SW 1271 (cell line): Measurements from ENCODE around the gene PGP.
"Not testable (repeated sequence)": the region's sequence is repeated elsewhere in the genome, so short reads cannot be mapped to it uniquely, and the experiment has no call there.

Experiments
- DNase-seq, 2 experiments: peaks; one replicate each; lab custom pipeline; 2025; lab: John Stamatoyannopoulos, UW

Gene PGP

DNA sequence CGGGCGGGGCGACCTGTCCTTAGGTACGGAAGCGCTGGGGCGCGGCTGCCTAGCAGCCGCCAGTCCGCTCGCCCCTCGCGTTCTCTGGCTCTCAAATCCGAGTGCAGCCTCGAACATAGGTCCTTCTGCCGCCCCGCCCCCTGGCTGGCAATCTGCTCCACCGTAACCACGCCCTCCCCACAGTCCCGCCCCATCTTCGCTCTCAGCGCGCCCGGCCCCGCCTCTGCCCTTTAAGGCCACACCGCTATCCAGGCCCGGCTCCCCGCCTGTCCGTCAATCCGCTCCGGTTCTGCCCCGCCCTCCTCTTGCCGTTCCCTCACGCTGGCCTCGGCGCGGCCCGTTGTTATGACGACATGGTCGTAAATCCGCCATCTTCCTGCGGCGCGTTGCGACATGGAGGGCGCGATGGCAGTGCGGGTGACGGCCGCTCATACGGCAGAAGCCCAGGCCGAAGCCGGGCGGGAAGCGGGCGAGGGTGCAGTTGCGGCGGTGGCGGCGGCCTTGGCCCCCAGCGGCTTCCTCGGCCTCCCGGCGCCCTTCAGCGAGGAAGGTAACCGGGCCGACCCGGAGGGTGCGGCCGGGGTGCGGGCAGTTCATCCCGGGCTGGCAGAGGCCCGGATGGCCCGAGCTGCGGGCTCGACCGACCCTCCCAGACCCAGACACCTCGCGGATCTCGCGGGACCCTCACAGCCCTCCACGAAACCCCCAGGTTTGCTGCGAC lies 8.7 kb upstream of the PGP start, which contains the start of gene E4F1:
E4F1 (plus strand) TSS at position 371 of the 721 bp plus-strand sequence; CDS start at position 394, 23 bp downstream.
- peak; percentile 93 to 94 for DNase-seq

DNA sequence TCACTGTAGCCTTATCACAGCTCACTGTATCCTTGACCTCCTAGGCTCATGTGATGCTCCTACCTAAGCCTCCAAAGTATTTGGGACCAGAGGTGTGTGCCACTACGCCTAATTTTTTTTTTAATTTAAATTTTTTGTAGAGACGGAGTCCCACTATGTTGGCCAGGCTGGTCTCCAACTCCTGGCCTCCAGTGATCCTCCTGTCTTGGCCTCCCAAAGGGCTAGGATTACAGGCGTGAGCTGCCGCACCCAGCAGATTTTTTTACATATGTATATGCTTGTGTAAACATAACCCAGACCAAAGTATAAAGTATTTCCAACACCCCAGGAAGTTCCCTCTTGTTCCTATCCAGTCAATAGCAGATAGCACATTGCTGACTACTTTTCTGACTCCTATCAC lies 1.7 kb upstream of the PGP start:
- no peak for DNase-seq

DNA sequence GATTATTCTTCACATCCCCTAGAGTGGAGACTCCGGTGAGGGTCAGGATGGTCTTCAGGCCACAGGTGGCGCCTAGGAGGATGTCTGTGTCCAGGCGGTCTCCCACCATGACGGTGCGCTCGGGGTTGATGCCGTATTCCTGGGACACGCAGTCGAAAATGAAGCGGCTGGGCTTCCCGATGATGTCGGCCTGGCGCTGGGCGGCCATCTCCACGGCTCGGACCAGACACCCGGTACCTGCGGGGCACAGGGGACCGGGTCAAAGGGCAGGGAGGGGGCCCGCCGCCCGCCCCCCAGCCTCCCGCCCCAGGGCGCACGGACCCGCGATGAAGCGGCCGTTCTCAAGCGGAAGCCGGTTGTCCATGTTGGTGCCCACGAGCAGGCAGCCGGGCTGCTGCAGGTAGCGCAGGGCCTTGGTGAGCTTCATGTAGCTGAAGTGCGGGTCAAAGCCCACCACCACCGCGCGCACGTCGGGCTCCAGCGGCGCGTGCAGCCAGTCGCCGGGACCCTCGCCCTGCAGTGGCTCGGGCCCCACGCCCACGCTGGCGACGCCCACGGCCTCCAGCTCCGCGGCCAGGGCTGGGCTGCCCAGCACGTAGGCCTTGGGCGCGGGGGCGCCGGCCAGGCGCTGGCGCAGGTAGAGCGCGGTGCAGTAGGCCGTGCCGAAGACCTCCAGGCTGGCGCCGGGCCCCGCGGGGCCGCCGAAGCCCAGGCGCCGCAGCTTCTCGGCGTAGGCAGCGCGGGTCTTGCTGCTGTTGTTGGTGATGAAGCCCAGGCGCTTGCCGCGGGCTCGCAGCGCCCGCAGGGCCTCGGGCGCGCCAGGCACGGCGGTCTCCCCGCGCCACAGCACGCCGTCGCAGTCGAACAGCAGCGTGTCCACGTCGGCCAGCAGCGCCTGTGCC lies 572 bp downstream of the PGP start:
- DNase-seq, result no peak

DNA sequence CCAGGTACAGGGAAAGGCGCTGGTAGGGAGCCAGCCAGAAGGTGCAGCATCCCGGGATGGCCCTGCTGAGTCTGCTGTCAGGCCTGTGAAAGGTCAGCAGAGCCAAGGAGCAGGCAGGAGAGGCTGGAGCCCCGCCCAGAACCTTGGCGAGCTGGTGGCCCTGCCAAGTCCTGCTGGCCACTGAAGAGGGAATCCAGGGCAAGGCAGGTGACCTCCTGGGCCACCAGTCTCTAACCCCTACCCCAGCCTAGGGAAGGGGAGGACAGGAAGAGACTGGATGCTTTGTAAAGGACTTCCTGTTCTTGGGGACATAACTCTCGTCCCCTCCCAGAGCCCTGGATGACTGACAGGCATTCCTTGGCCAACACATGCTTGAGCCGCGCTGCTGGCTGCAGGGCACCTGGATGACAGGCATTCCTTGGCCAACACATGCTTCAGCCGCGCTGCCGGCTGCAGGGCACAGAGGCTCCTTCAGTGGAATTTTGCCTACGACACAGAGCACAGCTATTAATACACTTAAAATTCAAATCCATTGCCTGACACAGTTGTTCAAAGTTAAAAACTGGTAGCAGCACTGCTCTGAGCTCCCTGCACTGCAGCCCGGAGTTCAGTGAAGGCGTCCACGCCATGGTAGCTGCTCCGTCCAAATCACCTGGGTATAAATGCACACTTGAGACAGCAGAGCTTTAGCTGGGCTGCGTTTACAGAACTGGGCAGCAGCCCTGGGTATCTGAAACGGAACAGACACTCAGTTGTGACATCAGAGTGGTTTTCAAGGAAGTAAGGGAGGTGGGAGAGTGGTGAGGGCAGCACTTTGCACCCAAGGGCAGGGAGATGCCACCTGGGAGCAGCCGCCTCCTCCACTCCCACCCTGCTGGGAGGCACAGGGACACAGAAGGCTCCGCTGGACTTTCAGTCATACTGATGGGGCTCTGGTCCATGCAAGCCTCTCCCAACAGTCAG lies 2.0 kb downstream of the PGP start:
- no peak for DNase-seq

DNA sequence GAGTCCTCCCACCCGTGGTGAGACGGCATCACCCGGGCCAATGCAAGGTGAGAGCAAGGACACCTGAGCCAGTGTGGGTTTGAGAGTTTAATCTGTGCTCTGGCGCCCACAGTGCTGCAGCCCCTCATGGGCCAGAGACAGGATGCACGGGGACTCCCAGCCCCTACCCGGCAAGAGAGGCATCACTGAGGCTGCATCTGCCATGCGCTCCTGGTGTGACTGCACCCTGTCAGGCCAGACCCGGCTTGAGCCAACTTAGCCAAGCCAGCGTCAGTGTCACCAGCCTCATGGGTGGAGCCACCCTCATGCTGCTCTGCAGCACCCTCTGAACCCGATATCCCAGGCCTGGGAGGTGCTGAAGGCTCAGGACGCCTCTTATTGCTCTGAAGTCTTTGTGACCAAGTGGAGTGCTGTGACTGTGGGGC lies 2.7 kb downstream of the PGP start:
- no peak for DNase-seq

DNA sequence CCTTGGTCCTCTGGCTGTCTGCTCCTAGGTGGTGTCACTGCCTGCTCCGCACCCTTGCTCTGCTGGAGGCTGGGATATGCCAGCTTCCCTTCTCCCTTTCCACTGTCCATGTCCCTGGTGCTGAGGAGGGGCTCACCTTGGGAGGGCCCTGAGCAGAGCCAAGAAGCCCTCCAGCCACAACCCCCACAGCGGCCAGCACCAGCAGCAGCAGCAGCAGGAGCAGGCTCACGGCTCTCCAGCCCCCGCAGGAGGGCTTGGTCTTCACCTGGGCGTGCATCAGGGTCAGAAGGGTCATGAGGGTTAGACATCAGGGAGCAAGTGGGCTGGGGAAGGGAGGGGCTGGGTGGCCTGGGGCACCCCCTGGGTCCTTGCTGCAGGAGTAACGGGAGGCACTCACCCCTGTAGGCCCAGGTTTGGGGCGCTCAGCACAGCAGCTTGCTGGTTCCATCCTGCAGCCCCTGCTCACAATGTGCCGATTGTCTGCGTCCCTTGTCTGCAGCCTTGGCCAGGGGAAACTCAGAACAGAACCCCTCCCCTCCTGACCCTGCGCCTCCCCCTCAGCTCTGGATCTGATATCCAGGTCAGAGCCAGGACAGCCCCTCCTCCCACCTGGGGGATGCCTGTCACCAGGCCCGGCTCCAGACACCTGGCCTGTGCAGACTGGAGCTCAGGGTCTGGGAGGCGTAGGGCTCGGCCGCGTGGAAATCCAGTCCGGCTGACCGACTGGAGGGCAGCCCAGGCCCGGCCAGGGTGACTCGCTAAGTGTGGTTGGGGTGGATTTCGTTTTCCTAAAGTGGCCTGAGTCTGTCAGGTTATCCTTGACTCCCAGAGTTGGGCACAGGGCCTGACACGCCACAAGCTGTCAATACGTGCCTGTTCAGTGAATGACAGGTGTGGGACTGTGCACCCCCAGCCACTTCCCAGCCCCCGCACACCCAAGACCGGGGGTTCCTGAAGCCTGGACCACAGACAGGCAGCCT lies 4.0 kb downstream of the PGP start, which contains the start of gene BRICD5:
BRICD5 (minus strand) TSS at position 478 of the 980 bp plus-strand sequence; CDS start at position 448, 30 bp downstream.
- DNase-seq, result no peak

DNA sequence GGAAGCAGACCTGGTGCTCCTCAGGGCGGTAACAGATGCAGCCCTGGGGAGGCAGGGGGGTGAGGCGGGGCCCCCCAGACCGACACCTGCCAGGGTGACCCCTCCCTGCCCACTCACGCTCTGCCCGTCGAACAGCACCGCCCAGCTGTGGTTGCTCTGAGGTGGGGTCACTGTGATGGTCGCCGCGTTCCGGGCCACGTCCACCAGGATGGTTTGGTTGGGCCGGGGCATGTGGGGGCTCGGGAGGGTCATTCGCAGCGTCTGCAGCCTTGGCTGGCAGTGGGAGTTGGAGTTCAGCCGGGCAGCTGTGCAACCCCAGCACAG lies 4.7 kb downstream of the PGP start:
- DNase-seq, result no peak

DNA sequence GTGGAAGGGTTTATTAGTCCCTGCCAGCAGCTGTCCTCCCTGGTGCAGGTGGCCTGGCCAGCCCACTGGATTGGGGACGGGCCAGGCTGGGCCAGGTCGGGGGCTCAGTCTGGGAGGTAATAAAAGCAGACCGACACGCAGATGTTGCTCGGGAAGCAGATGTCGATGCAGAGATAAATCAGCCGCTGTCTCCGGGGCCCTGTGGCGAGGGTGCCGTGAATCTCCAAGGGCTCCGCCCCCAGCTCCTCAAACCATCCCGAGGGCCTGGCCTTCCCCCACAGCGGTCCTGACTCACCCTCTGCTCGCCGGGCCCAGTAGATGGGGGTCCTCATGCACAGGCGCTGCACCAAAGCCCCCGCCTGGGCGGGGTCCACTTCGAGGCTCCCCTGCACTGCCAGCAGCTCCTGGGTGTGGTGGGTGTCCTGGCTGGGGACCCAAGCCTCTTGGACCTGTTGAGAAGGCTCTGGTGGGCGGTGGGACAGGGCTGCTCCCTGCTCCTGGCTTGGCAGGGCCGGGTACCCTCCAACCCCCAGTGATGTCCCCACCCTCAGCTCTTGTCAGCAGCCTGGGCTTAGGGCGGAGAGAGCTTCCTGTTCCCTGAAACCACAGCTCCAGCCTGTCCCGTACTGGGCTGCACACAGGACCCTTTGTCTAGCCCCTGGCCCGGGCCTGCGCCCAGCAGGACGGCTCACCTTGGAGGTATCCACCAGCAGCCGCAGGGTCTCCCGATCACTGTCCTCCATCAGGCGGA lies 5.2 kb downstream of the PGP start:
- DNase-seq, result no peak

DNA sequence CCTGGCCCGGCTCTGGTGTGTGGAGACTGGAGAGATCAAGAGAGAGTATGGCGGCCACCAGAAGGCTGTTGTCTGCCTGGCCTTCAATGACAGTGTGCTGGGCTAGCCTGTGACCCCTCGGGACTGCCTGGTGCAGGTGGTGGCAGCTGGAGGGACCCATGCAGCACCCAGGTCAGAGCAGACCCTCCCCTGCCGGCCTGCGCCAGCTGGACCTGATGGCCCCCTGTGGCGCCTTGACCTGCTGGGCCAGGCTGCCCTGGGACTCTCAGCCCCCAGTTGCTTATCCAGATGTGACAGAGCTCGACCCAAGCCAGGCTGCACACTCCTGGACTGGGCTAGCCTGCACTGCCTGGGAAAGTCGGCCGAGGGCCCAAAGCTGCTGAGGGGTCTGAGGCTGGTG lies 5.9 kb downstream of the PGP start:
- no peak for DNase-seq

DNA sequence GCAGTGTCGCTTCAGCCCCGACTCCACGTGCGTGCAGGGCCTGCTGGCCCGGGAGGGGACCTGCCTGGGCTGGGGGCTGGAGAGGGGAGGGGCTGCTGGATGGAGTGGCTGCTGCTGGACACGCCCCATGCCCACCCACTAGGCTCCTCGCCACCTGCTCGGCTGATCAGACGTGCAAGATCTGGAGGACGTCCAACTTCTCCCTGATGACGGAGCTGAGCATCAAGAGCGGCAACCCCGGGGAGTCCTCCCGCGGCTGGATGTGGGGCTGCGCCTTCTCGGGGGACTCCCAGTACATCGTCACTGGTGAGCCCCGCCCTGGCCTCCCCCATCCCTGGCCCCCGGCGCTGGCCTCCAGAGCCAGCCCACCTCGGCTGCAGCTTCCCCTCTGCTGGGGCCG lies 6.3 kb downstream of the PGP start:
- DNase-seq, result no peak

DNA sequence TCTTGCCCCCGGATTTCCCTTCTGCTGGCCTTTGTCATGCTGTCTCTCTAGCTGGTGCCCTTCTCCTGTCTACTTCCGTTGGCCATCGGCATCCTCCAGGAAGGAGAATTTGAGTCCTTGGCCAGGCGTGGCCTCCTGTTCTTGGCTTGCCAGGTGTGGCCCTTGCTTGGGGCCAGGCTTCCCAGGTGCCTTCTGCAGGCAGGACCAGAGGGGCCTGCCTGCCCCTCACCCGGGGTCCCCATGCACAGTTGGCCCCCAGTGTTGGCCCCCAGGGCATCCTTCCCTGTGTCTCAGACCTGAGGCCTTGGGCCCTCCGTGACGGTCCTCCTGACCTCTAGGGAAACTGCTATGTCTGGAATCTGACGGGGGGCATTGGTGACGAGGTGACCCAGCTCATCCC lies 6.8 kb downstream of the PGP start:
- DNase-seq, result no peak

DNA sequence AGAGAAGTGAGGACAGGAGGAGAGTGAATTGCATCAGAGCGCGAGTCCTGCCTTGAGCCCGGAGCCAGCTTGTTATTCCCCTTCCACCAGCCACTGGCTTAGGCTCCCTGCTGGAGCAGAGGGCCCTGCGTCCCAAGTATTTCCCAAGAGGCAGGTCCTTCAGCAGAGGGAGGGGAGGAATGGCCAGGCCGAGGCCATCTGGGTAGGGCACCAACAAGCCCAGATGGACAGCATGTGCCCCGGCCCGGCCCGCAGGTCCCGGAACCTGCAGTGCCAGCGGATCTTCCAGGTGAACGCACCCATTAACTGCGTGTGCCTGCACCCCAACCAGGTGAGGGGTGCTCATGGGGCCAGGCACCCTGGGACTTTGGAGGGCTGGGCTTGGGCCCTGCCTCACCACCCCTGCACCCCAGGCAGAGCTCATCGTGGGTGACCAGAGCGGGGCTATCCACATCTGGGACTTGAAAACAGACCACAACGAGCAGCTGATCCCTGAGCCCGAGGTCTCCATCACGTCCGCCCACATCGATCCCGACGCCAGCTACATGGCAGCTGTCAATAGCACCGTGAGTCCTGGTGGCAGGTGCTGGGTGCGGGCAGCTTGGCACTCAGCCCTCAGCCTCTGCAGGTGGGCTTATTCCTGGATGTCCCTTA lies 7.7 kb downstream of the PGP start:
- DNase-seq, result no peak

DNA sequence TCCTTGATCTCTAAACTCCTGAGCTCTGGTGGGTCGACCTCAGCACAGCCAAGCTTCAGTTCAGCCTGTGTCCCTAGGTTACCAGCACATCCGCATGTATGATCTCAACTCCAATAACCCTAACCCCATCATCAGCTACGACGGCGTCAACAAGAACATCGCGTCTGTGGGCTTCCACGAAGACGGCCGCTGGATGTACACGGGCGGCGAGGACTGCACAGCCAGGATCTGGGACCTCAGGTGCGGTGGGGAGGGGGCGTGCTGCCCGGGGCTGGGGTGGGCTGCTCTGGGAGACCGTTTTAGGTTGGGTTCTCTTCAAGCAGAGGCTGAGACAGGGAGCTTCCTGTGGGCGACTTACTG lies 8.2 kb downstream of the PGP start:
- no peak for DNase-seq

DNA sequence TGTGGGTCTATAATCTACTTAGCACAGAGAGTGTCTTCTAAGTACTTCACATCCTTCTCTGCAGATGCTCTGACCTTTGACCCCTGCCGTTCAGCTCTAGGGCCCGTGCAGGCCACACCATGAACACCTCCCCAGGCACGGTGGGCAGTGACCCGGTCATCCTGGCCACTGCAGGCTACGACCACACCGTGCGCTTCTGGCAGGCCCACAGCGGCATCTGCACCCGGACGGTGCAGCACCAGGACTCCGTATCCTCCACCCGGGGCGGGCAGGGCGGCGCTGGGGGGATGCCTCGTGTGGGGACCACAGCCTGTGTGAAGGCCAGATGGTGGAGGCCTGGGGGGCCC lies 8.7 kb downstream of the PGP start:
- DNase-seq, result peak in 1 of 2 experiments; percentile 50

DNA sequence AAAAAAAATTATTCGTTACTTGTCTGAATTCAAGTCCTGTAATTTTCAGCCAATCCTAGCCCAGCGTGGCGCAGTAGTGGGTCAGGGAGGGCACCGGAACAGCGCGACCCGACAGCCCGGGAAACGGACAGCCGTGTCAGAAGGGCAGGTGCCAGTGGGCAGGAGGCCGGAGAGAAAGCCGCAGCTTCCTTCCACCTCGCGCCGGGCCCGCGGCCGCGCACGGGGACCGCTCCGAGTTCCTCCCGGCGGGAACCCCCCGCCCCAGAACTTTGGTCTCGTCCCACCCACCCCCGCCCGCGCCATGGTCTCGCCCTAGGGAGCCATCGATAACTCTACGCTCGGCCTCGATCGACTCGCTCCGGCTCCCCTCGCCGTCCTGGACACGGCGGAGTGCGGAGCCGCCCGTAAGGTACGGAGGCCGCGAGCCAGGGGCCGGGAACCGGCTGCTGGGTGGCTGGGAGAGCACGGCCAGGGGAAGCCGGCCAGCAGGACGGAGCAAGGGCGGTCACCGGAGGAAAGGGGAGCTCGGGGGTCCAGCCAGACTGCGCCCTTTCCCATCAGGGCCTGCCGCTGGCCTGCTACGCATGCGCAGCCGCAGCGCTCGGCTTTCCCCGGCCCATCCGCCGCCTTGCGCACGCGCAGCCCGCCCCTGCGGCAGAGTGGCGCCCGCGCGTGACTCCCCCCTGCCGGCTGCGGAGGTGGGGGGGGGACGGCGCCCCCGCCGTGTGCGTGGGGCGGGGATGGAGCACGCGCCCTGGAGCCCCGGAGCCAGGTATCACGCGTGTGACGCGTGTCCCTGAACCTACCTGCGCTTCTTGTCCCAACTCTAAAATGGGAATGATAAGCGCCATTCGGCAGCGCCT lies 9.3 kb downstream of the PGP start, which contains the start of gene MLST8:
MLST8 (plus strand) TSS at position 351 of the 863 bp plus-strand sequence. CDS start 632 bp downstream, outside the sequence.
- DNase-seq, result peak; percentile 37 to 68

DNA sequence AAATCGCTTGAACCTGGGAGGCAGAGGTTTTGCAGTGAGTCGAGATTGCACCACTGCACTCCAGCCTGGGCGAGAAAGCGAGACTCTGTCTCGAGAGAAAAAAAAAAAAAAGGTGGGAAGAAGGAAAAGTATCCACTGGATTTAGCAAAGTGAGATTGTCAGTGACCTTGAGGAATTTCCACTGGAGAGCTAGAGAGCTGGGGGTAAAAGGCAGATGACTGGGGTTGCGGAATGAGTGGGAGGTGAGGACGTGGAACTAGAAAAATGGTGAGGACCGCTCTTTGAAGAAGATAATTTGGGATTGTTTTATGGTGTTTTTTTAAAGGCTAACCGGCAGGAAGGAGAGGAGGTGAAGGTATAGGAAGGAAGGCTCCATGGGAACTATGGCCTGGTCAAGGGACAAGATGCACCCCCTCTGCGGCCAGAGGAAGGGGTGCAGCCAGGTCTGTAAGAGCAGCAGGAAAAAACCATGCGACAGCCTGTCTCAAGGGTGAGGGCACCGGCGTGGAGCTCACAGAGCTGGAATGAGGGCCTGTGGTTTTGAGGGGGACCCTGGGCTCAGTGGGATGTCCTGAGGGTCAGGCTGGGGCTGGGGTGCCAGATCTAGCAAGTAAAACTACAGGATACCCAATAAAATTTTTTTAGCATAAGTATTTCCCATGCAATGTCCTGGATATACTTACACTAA lies 10.1 kb downstream of the PGP start:
- no peak for DNase-seq

DNA sequence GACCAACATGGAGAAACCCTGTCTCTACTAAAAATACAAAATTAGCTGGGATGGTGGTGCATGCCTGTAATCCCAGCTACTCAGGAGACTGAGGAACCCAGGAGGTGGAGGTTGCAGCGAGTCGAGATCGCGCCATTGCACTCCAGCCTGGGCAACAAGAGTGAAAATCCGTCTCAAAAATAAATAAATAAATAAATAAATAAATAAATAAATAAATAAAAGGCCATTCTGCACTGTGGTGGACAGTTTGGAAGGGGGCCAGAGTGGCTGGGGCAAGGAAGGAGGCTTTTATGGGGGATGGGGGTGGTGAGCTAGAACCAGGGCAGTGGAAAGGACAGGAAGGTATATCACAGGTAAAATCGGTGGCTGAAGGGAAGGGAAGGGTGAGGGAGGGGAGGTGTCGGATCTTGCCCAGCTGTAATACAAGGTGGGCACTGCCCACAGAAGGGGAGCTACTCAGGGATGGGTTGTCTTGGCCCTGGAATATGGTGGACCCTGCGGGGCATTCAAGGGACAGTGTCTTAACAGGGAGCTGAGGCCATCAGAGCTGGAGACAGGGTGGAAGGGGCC lies 11.4 kb downstream of the PGP start:
- not testable (repeated sequence) for DNase-seq

DNA sequence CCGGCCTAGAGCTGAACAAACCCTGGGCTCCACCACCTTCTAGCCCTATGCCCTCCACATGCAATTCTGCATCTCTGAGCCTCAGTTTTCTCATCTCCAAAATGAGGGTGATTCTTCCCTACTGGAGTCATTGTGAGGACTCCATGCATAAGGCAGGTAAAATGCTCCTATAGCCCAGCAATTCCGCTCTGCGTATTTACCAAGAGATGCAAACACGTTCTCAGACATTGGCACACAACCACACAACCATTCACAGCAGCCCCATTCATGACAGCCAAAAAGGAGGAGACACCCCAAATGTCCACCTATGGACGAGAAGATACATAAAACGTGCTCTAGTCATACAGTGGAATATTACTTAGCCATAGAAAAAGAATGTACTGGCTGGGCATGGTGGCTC lies 14.3 kb downstream of the PGP start:
- DNase-seq, result no peak
